HG03060 (cell line): Measurements from ENCODE around the gene CACUL1.
A peak's percentile ranks its signal among the peaks of the same experiment; 100 is the strongest.

Experiments
- ATAC-seq: cut with Tn5 transposase; IDR thresholded peaks from one replicate; pipeline ENCODE4 v1.9.1; 2021; ENCODE audit warnings: low read depth, moderate number of reproducible peaks; ENCODE audit not compliant: unreplicated experiment

CACUL1 gene

DNA sequence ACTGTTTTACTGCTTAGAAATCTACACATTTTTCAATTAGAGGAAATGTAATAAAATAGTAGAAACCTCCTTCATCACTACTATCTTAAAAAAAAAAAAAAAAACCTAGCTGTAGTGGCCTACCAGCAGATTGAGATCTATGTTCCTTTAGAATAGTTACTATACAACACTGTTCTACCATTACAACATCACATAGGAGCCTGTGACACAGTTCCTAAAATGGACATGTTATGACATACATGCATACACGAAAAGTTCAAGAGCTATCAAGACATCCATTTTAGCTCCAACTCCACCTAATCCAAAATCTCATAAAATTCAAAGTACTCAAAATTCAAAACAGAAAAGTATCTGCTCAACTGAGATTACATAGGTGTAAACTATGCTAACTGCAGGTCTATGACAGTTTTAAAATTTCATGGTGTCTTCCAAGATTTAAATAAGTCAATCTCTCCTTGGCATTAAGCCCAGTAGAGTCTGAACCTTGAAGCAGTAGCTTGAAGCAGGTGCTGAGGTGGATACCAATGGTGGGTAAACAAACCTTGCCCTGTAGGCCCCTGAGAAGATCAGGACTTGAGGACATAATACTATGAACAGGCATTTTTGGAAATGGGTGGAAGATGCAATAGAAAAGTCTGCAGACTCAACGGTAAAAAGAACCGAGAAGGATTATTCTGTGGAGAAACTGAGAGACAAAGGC, 17.0 kb downstream of the CACUL1 start:
- no peak for ATAC-seq

DNA sequence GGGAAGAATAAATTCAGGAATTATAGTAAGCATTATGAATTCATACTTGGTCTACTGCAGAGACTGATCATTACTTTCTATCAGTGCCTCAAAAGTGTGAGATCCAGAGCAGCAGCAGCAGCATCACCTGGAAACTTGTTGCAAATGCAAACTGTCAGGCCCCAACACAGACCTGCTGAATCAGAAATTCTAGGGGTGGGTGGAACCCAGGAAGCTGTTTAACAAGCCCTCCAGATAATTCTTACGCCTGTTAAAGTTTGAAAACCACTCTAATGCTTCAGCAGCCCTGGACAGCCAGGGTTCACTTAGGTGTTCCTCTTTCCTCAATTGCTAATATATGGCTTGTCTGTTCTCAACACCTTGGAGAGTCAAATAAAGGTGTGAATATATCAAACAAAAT, 19.5 kb downstream of the CACUL1 start:
- ATAC-seq, result no peak

- no peak for ATAC-seq
Measured at GRCh38 chr10:118734475-118734874, 20.3 kb downstream of the CACUL1 start.

GRCh38 chr10:118732245-118733165, 22.3 kb downstream of the CACUL1 start:
- ATAC-seq, result peak; percentile 31

- no peak for ATAC-seq
Measured at GRCh38 chr10:118730756-118731456, 23.9 kb downstream of the CACUL1 start.

DNA sequence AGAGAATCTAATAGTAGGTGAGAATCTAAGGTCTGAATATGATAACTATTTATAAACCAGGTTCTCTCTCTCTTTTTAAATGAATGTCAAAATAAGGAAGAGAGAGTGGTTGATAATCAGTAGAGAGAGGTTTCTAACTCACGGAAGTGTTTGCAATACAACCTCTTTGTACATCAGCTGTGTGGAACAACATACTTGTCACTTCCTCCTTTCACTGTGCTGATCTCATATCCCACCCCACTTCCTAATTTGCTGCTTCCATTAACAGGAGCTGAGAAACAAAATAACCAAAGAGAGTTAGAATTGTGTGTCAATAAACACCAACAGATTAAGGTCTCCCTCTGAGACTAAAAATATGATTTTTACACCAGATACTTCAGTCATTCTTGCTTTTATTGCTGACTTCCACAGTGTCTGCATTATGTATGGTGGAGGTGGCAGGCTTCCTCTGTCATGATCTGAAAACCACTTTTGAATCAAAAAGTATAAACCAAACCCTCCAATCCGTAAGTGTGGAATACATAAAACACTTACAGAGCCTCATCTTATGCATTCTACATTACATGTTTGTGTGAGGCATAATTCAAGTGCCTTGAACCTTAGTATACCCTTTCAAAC, 25.0 kb downstream of the CACUL1 start:
- peak; percentile 87 for ATAC-seq

DNA sequence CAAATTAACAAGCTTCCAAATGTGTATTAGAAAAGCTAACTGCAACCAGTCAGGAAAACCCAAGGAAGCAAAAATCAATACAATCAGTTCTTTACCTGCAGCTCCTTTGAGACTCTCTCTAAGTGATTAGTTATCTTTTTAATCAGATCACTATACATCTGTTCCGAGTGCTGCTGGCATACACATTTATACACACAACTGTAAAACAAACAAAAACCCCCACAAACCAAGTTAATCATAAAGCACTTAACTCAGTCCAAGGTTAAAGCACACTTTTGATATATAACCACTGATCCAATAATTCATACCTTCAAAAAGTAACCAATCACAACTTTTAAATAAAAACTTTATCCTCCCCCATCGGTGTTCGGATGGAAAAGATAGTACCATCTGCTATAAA, 25.6 kb downstream of the CACUL1 start:
- no peak for ATAC-seq

- ATAC-seq, result no peak
Measured at GRCh38 chr10:118725886-118726500, 28.8 kb downstream of the CACUL1 start.

DNA sequence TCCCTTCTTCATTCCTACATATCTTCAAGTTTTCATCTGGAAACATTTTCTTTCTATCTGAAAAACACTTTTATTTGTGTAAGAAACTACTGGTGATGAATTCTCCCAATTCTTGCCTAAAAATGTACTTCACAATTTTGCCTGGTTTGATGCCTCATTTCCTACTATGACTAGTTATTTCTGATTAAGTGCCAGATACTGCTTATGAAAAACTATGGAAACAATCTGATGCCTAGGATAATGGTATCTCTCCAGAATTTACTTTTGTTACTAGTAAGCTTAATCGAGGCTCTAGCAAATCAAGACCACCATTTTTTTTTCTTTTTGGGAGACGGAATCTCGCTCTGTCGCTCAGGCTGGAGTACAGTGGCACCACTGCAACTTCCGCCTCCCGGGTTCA, 31.3 kb downstream of the CACUL1 start:
- no peak for ATAC-seq

DNA sequence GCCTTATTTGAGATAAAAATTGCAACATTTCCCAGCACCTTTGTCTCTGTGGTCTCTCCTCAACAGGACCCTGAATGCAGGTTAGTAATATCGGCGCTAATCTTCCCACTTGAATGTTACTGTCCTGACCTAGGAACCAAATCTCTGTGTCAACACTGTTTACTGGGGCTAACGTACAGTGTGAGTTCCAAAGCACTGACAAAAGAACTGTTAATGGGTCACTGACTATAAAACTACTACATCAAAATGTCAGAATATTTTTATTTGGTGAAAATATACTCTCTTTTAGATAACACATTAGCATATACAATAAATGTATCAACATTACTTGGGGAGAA, 33.3 kb downstream of the CACUL1 start:
- ATAC-seq, result no peak

- no peak for ATAC-seq
Measured at GRCh38 chr10:118720685-118721538, 33.9 kb downstream of the CACUL1 start.

DNA sequence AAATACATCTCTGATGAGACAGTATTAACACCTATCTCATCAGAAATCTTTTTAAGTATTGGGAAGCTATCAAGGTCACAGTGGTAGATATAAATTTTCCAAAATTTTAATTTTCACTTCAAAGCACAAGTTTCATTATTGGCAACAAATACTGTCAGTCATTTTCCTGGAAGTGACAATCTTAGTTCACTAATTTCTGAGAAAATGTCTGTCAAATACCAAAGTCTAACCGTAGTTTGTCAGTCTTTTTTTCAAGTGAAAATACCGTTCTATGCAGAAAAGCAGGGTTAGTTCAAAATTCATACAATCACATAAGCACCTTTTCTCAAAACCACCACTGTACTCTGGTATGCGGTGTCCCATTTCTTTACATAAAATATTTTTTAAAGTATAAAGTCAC, 40.4 kb downstream of the CACUL1 start:
- no peak for ATAC-seq

DNA sequence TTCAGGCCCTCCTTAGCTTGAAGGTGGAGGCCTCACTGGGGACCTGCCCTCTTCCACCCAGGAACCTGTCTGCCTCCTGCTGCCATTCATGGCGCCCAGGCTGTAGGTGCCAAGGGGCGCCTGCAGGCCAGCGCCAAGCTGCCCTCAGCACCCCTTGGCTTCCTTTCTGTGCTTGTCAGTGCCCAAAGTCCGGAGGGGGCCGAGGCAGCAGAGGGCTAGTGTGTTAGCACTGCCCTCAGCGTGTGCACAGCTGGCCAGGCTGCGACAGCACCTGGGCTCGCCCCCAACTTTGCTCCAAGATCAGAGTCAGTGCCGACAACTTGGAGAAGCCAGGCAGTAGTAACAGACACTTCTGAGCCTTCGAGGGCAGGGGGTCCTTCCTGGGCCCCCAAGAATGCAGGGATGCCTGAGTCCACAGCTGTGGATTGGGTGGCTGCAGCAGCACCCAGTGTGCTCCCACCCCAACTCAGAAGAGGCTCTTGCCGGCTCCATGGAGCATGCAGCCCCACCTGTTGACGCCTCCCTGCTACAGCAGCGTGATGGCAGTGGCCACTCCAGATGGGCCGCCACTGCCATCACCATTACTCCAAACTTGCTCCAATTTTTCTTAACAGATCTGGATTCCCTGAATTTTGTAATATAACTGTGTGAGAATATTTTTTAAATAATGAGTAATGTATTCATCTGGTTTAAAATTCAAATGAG, 41.7 kb downstream of the CACUL1 start:
- ATAC-seq, result no peak

DNA sequence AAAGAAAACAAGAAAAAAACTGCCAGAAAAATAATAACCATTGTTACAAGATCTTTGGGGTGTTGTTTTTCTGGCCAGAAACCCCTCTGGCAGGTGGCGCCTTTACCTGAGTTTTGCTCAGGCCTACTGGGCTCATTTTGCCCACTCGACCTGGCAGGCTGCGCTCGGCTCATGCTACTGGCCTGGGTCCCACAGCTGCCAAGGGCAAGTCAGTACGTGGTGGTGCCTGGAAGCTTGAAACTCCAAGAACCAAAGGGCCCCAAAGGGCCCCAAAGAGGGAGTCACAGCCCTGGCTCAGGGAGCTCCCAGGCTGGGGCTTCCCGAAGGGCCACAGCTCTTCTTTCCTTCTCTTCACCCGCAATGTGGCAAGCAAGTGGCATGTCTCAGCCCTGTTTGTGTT, 42.7 kb downstream of the CACUL1 start:
- no peak for ATAC-seq

- ATAC-seq, result no peak
Measured at GRCh38 chr10:118710487-118710886, 44.3 kb downstream of the CACUL1 start.

DNA sequence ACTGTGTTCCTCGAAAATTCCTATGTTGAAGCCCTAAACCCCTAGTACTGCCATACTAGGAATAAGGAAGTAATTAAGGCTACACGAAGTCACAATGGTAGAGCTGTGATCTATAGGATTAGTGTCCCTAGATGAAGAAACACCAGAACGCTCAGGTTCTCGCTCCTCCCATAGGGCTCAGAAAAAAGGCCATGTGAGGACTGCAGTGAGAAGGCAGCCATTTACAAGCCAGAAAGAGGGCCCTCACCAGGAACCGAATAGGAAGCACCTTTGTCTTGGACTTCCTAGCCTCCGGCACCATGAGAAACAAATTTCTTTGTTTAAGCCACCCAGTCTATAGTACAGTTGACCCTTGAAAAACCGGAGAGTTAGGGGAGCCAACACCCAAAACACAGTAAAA, 46.2 kb downstream of the CACUL1 start:
- no peak for ATAC-seq

DNA sequence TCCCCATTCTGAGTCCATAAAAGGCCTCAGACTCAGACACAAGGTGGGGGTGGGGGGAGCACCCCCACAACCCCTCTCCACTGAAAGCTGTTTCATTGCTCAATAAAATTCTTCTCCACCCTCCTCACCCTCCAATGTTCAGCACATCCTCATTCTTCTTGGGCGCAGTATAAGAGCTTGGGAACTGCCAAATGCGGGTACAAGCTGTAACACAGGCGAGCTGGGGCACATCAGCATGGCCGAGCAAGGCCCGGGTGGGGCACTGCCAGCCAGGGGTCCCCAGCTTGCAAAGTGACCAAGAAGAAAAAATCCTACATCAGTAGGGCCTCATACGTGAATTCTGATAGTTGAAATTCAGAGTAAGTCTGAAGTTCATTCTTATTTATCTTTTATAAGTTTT, 50.1 kb downstream of the CACUL1 start:
- no peak for ATAC-seq

- no peak for ATAC-seq
Measured at GRCh38 chr10:118701529-118702323, 53.0 kb downstream of the CACUL1 start.
